Measurements from ENCODE around the gene LMX1B.

The LMX1B gene

DNA sequence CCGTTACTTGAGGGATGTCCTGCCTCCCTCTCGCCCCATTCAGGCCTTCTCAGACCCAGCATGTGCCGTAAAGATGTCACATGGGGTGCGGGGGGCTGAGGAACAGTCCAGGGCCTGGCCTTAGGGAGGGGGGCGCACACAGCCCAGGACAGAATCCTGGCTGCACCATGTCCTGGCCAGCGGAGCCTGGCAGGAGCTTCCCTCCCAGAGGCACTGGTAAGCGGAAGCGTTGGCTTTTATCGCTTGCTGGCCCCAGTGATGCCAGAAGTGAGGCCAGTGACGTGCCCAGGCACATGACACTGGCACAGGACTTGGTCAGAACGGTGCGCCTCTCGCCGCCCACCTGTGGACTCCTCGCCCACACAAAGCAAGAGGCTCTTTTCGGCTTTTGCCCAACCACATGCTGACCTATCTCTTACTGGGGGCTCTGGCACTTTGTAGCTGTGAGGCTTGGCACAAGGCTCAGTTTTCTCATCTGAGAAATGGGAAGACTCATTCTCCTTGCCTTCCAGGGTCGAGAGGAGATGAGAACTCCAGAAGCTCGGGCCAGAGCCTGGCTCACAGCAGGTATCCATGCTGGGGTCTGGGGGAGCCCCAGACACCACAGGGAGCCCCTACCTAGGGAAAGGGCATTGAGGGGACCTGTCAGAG, 59.0 kb downstream of the LMX1B start:
- TF ChIP-seq, protein P1, sequence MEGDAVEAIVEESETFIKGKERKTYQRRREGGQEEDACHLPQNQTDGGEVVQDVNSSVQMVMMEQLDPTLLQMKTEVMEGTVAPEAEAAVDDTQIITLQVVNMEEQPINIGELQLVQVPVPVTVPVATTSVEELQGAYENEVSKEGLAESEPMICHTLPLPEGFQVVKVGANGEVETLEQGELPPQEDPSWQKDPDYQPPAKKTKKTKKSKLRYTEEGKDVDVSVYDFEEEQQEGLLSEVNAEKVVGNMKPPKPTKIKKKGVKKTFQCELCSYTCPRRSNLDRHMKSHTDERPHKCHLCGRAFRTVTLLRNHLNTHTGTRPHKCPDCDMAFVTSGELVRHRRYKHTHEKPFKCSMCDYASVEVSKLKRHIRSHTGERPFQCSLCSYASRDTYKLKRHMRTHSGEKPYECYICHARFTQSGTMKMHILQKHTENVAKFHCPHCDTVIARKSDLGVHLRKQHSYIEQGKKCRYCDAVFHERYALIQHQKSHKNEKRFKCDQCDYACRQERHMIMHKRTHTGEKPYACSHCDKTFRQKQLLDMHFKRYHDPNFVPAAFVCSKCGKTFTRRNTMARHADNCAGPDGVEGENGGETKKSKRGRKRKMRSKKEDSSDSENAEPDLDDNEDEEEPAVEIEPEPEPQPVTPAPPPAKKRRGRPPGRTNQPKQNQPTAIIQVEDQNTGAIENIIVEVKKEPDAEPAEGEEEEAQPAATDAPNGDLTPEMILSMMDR (conservative IDR thresholded peaks at IDR 0.05; ENCODE audit: low read depth, low read length), result no peak
- no peak for DNase-seq (ENCODE audit: low read depth)
- H3K4me3 ChIP-seq (ENCODE audit: low read depth, low read length), result no peak overlapping the region

DNA sequence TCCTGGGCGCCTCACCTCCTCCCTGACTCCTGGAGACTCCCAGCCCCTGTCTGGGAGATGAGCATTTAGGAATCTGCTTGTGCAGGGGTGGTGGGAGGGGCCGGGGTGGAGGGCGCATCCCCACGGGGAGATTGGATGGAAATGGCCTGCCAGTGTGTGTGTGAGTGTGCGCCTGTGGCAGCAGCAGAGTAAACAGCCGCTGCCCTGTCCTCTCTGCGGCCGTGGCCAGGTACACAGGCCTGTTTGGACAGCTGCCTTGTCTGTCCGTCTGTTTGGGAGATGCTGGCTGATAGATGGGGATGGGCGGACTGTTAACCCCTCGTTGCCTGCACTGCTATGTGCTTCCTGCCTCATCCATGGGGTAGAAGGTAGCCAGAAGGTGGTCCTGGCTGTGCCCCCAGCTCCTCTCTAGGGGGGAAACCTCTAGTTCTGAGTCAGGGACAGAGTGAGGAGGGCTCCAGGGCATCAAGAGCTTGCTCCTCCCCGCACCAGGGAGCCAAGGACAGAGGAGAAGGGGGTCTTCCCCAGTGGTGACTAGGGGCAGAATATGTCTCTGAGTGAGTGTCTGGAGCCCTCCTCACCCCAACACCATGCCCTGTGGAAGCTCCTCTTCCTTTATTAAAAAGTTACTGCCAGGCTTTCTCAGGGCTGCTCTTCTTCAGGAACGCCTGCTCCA, 60.1 kb downstream of the LMX1B start:
- H3K4me3 ChIP-seq (ENCODE audit: low read depth, low read length), result no peak overlapping the region
- TF ChIP-seq, protein P1 (conservative IDR thresholded peaks at IDR 0.05; ENCODE audit: low read depth, low read length), result no peak
- peak; percentile 25 for DNase-seq (ENCODE audit: low read depth)

DNA sequence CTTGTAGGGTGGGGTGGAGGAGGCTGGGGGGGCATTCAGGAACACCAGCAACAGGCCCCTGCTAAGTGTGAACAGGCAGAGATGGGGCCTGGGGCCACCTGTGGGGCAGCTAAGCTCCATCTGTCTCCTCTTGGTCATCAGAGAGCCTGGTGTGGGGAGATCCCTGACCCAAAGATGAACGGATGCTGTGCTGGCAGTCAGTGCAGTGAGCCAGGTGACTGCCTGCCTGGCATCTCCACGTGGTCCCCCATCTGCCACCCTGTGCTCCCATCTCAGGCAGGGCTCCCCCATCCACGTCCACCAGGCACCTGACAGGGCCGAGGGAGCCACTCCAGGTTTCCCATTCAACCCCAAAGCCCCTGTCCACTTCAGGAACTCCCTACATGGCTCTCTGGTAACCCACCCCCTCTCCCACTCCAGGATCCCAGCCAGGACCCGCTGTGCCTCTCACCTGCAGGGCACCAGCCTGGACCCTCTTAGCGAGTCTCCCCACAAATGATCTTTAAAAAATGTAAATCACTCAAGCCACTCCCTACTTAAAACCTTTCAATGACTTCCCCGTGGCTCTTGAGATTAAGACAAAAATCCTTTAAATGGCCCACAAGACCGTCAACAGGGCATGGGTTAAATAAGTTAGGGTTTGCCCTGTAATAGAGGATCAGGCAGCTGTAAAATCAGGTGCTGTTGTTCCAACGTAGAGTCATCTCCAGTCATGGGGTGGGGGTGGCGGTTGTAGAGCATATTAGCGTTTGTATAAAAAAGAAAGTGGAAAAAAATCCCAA, 60.8 kb downstream of the LMX1B start:
- TF ChIP-seq, protein P1 (conservative IDR thresholded peaks at IDR 0.05; ENCODE audit: low read depth, low read length), result no peak
- no peak for DNase-seq (ENCODE audit: low read depth)

DNA sequence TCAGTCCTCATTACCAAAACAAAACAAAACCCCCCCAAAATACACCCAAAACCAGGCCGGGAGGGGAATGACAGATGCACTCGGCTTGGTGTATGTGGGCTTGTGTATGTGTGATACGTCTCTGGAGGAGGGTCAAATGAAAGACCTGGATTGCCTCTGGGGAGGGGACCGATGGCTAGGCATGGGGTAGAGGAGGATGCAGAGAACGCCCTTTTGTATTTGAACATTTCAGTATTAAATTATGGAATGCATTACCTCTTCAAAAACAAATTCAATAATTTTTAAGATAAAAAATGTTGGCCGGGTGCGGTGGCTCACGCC, 61.4 kb downstream of the LMX1B start:
- TF ChIP-seq, protein P1 (conservative IDR thresholded peaks at IDR 0.05; ENCODE audit: low read depth, low read length), result no peak
- DNase-seq (ENCODE audit: low read depth), result no peak
- H3K4me3 ChIP-seq (ENCODE audit: low read depth, low read length), result no peak overlapping the region

More for the DNA sequence above, 60.8 kb downstream of the LMX1B start:
- no peak overlapping the region for H3K4me3 ChIP-seq (ENCODE audit: low read depth, low read length)

DNA sequence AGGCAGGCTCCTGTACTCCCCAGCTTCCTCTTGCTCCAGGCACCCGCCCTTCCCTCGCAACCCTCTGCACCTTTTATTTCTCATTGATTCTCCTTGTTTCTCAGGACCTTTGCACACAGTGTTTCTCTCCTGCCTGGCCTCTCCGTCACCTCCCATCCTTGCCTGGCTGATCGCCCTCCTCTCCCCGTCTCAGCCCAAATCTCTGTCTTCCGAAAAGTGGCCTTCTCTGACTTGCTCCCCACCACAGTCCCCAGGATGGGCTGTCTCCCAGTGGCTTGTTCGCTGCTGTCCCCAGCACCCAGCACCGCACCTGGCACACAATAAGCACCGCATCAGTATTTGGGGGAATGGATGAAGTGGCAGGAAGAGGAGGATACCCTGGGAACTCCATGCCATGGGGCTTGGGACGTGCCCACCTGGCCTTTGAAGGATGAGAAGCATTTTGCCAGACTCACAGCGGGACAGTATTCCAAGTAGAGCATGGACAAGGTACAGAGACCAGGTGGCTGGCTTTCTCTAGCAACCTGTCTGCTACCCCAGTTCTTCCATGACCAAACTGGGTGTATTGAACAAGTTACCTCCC, 62.5 kb downstream of the LMX1B start:
- no peak for DNase-seq (ENCODE audit: low read depth)
- TF ChIP-seq, protein P1 (conservative IDR thresholded peaks at IDR 0.05; ENCODE audit: low read depth, low read length), result no peak

DNA sequence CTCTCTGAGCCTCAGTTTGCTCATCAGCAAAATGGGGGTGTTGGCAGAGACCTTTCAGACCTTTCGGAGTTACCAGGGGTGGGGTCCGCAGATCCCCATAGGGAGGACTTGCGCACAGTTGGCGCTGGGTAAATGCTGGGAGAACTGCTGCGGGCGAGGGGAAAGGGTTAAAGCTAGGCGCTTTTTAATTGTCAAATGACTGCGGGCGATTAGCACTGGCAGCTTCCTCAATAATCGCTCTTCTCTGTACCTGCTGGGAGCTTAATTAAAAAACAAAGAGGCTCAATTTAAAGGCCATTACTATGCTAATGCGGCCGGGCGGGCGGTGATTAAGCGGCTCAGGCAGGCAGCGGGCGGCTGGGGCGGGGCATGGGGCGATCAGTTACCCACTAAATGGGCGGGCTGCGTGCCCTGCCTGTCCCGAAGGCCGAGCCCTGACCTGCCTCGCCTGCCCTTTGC, 63.0 kb downstream of the LMX1B start:
- H3K4me3 ChIP-seq (ENCODE audit: low read depth, low read length), result no peak overlapping the region
- TF ChIP-seq, protein P1 (conservative IDR thresholded peaks at IDR 0.05; ENCODE audit: low read depth, low read length), result no peak
- DNase-seq (ENCODE audit: low read depth), result no peak

More for the DNA sequence above, 62.5 kb downstream of the LMX1B start:
- no peak overlapping the region for H3K4me3 ChIP-seq (ENCODE audit: low read depth, low read length)
